ENCODE data around the gene SEPTIN1. TPM values are rescaled to one million over a fixed set of nuclear protein-coding genes. Genes with fewer than 3 reads are reported as not detected.
A peak's percentile ranks its signal among the peaks of the same experiment; 100 is the strongest.

The SEPTIN1 gene
- total and polyA plus RNA-seq, 2 of the 13 experiments (the other 11 are each of a cell fraction or from before 2014, with no cell fraction given), result 0.18 to 0.67 TPM

DNA sequence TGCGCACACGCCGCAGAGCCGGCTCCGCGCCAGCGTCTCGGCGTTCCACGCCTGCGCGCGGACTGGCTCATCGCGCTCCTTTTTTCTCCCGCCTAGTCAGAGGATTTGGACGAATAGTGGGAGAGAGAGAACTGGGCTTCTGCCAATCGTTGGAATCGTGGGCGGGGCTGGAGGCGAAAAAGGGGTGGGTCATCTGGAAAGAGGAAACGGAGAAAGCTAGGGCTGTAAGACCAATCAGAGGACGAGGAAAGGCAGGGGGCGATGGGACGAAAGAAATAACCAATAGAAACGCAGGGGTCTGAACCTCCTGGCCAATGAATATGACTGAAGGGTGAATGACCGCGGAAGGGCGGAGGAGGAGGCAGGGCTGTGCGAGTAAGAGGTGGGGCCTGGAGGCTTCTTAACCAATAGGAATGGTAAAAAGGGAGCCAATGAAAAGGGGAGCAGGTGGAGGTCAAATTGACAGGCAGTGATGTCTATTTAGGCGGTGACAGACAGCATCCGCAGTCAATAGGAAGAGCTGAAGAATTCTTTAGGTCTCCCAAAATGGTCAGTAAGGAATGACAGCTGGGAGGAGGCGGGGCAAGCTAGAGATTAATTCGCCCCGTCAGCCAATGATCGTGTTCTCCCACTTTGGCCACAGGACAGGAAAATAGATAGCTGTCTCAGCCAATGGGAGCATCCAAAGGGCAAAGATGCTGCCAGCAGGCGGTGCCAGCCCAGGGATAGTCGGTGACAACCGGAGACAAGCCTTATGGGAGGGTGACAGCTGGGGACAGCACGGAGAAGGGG, 11.7 kb downstream of the SEPTIN1 start, which contains the start of gene TBC1D10B (continued):
- TF ChIP-seq ZNF512B (CRISPR knock-in tag; IDR thresholded peaks at IDR 0.05; ENCODE audit: borderline replicate concordance) (no peak), NR2F6 (IDR thresholded peaks at IDR 0.05) (no peak), NR2F6 (CRISPR knock-in tag; IDR thresholded peaks at IDR 0.05) (no peak), FOXA1 (IDR thresholded peaks at IDR 0.05) (no peak), FOXA1 (CRISPR knock-in tag; IDR thresholded peaks at IDR 0.05) (peak; percentile 47), PCBP1 (IDR thresholded peaks at IDR 0.05; ENCODE audit: borderline replicate concordance, low read depth, low read length) (no peak), ETV6 (CRISPR knock-in tag; conservative IDR thresholded peaks at IDR 0.05) (no peak), ZNF451 (CRISPR knock-in tag; IDR thresholded peaks at IDR 0.05) (no peak), AGO1 (IDR thresholded peaks at IDR 0.05; ENCODE audit: low read depth, low read length, poor library complexity, severe bottlenecking) (no peak), MAZ (IDR thresholded peaks at IDR 0.05; ENCODE audit: borderline replicate concordance, low read depth, low read length) (no peak), MAZ (CRISPR knock-in tag; IDR thresholded peaks at IDR 0.05; ENCODE audit: low read depth) (0 out of 2 replicates have a peak, but pooled peaks have one; percentile 43), PATZ1 (CRISPR knock-in tag; IDR thresholded peaks at IDR 0.05) (peak; percentile 75), DNMT1 (CRISPR knock-in tag; IDR thresholded peaks at IDR 0.05) (no peak), KDM1A (CRISPR knock-in tag; IDR thresholded peaks at IDR 0.05) (no peak), ZNF574 (CRISPR knock-in tag; IDR thresholded peaks at IDR 0.05) (peak; percentile 85), ZNF558 (CRISPR knock-in tag; IDR thresholded peaks at IDR 0.05; ENCODE audit: borderline replicate concordance) (no peak), ETV5 (CRISPR knock-in tag; IDR thresholded peaks at IDR 0.05; ENCODE audit: borderline replicate concordance) (no peak; the same call in 1 of the 2 replicates), ZNF788 (CRISPR knock-in tag; IDR thresholded peaks at IDR 0.05; ENCODE audit: borderline replicate concordance) (0 out of 2 replicates have a peak, but pooled peaks have one; percentile 17), HNRNPL (IDR thresholded peaks at IDR 0.05; ENCODE audit: low read depth, low read length) (0 out of 2 replicates have a peak, but pooled peaks have one; percentile 47), ZNF343 (CRISPR knock-in tag; IDR thresholded peaks at IDR 0.05) (no peak), SAP130 (CRISPR knock-in tag; IDR thresholded peaks at IDR 0.05; ENCODE audit: low read depth) (peak; percentile 94), MAFF (IDR thresholded peaks at IDR 0.05; ENCODE audit: low read depth, low read length) (peak; percentile 70), FOXJ3 (CRISPR knock-in tag; IDR thresholded peaks at IDR 0.05; ENCODE audit: borderline replicate concordance) (no peak)
